CD4-positive, alpha-beta T cell treated with Interleukin-4 for 4 hours (primary cell): Measurements from ENCODE around the gene SH3GL1.

Experiments
- DNase-seq: peaks from one replicate; pipeline ENCODE4 v3.0.0-alpha.2; 2020

The SH3GL1 gene

GRCh38 chr19:4431808-4432674 is 31.7 kb upstream of the SH3GL1 start:
- peak; percentile 8 for DNase-seq

GRCh38 chr19:4431296-4431695 is 30.9 kb upstream of the SH3GL1 start:
- no peak for DNase-seq

DNA sequence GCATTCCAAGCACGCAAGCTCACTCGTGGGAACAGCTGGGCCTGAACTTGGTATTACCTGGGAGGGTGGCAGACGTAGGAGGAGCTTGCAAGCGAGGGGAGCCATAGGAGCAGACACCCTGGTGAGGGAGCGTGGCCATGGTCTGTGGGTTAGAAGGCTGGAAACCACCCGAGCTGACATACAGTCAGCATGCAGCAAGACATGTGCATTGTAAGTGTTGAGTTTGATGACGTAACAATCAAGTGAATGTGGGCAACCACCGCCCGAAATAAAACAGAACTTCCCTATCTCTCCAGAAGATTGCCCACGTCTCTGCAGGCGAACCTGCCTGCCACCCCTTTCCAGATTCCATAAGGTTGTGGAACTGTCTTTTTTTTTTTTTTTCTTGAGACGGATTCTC is 30.4 kb upstream of the SH3GL1 start:
- DNase-seq: peak; percentile 6

- DNase-seq: no peak
Observed at GRCh38 chr19:4429771-4430171, 29.4 kb upstream of the SH3GL1 start.

GRCh38 chr19:4429256-4429655 is 28.9 kb upstream of the SH3GL1 start:
- no peak for DNase-seq

- DNase-seq: no peak
Observed at GRCh38 chr19:4428326-4428975, 28.1 kb upstream of the SH3GL1 start.

DNA sequence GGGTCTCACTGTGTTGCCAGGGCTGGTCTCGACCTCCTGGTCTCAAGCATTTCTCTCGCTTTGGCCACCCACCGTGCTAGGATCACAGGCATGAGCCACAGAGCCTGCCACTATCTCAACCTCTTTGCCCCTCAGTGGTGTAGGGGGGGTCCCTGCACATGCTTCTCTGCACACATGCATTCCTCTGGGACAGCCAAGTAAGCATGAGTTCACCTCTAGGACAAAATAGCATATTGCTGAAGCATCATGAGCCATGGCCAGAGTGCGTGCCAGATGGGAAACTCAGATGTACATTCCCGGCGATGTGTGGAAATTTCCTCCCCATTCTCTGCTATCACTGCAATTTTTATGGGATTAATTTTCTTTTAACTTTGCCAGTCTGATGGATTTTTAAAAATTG is 25.2 kb upstream of the SH3GL1 start:
- DNase-seq: no peak

DNA sequence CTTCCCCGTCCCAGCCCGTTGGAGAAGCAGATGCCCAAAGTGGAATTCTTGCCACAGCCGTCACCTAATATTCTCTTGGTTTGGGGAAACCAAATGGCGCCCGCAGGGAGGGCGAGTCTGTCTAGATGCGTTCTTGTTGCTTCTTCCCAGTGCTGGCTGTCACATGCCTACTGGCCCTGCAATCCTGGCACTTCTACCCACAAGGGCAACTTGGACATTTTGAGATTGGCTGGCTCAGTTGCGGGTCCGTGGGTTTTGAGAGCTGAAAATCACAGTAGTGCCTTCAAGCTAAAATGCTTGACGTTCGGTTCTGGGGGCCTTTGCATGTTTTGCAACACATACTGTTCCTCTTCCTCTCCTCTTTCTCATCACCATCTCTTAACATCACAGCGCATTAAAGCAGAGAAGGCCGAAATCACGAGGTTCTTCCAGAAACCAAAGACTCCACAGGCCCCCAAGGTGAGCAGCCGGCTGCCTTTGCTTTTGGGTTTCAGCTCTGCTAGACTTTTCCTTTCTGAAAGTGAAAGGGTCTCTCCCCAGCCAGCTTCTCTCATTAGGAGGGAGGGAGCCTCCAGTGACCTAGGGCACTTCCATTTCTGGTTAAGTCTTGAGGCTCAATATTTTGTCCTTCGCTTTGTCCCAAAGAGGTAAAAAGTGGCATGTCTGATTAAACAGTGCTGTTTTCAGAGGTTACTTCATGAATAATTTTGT is 23.2 kb upstream of the SH3GL1 start:
- no peak for DNase-seq

DNA sequence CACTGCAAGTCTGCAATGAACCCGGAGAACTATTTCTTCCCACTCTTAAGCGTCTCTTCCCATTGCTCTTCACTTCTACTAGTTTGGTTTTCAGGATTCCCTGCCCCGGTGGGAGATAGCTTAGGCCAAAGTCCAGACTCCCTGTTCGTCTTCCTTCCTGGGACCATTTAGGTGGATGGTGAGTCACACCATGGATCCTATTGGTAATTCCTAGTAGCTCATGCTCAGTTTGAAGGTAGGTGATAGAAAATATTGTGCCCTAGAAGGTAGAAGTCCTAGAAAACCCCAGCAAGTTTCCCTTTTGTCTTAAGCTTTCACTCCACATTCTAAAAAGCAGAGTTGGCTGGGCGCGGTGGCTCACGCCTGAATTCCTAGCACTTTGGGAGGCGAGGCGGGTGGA is 15.9 kb upstream of the SH3GL1 start:
- no peak for DNase-seq

DNA sequence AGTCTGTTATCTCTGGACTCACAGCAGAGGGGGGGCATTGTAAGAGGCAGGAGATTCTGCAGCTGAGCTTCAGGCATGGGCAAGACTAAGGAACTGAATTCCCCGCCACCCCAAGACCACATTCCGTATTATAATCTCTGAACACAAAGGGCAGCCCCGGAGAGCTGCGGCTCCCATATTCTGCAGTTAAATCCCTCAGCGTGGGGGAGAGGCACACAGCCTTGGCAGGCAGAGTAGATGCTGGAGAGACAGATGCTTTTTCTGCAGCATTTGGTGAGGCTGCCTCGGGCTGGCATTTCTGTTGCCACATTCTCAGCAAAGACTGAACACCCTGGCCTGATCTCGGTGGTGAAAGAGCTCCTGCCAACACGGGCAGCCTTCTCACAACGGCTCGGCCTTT is 15.0 kb upstream of the SH3GL1 start:
- DNase-seq: no peak

GRCh38 chr19:4414800-4415321 is 14.5 kb upstream of the SH3GL1 start:
- DNase-seq: no peak

DNA sequence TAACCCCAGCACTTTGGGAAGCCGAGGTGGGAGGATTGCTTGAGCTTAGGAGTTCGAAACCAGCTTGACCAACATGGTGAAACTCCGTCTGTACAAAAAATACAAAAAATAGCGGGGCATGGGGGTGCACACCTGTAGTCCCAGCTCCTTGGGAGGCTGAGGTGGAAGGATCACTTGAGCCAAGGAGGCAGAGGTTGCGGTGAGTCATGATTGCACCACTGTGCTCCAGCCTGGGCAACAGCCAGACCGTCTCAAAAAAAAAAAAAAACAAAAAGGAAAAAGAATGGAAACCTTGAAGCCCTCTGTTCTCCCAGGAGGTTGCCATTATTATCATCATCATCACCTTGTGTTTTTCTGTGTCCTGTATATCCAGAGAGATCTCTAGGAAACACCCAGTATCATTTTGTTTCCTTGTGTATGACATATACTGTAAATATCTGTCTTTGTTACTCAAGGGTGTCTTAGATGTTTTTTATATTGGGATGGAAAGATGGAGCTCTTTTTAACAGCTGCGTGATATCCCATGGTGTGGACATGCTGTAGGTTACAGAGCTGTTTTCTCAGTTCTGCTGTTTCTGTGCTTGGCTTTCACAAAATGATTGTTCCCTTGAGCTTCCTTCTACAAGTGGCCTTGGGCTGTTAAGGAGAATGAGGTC is 13.9 kb upstream of the SH3GL1 start:
- no peak for DNase-seq

- no peak for DNase-seq
Observed at GRCh38 chr19:4413588-4413987, 13.2 kb upstream of the SH3GL1 start.

DNA sequence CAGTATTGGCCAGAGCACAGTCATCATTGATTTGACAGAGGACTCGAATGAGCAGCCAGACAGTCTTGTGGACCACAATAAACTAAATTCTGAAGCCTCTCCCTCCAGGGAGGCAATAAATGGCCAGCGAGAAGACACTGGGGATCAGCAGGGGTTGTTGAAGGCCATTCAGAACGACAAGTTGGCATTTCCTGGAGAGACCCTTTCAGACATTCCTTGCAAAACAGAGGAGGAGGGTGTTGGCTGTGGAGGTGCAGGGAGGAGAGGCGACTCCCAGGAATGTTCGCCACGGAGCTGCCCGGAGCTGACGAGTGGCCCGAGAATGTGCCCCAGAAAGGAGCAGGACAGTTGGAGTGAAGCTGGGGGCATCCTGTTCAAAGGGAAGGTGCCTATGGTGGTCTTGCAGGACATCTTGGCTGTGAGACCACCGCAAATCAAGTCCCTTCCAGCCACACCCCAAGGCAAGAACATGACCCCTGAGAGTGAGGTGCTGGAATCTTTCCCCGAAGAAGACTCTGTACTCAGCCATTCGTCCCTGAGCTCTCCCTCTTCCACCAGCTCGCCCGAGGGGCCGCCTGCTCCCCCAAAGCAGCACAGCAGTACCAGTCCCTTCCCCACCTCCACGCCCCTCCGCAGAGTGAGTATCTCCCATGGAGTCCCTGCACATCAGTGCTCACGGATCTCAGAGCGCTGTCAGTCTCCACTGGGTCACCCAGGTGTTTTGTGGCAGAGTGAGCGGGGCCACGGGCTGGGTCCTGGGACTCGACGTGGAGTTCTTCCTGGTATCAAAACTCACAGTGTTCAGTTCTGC is 9.0 kb upstream of the SH3GL1 start:
- no peak for DNase-seq

DNA sequence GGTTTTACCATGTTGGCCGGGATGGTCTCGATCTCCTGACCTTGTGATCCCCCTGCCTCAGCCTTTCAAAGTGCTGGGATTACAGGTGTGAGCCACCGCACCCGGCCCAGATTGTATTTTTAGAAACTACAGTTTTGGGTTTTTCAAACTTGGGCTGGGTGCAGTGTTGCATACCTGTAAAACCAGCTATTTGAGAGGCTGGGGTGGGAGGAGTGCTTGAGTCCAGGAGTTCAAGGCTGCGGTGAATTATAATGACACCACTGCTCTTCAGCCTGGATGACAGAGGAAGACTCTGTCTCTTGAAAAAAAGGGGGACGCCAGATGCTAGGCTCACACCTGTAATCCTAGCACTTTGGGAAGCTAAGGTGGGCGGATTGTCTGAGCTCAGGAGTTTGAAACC is 6.3 kb upstream of the SH3GL1 start:
- DNase-seq: no peak

DNA sequence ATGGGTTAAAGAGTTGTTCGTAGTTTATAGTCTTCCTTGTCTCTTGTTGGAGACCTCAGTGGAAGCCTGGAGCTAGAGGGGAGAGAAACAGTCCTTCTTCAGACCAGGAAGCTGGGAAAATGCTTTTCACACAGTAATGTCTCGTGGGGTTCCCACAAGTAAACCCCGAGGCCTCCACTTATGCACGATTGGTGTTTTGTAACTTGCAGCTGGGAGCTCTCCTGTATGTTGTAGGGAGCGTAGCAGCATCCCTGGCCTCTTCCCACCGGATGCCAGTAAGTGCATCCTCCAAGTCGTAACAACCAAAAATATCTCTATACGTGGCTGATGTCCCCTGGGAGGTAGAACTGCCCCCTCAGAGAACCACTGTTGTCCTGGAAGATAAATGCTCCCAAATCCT is 5.6 kb upstream of the SH3GL1 start:
- no peak for DNase-seq

- no peak for DNase-seq
Observed at GRCh38 chr19:4403005-4403761, 2.8 kb upstream of the SH3GL1 start.

GRCh38 chr19:4402171-4403004 is 2.0 kb upstream of the SH3GL1 start, which contains the start of gene CHAF1A:
Gene CHAF1A, plus strand, starts transcription at chr19:4402640. Its CDS starts 123 bp downstream, at chr19:4402763.
- DNase-seq: peak; percentile 100

DNA sequence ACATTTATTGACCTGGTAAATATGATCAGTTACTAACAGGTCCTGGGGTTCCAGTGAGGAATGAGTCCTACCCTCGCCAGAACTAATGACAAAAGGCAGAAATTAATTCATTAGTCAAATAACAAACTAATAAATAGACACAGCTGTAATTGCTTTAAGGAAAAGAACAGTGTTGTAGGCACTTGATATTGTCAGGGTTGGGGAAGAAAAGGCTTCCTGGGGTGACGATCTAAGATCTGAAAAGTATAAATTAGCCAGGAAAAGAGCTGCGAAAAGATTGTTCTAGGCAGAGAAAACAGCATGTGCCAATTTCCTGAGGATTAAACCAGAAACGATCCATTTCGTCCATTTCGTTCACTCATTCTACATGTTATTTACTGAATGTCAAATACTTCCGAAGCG is 1.4 kb upstream of the SH3GL1 start:
- no peak for DNase-seq

- DNase-seq: no peak
Observed at GRCh38 chr19:4399812-4400134, 574 bp downstream of the SH3GL1 start.
